ENCODE results near the gene PCBP4. TPM values are rescaled to one million over a fixed set of nuclear protein-coding genes. Genes with fewer than 3 reads are reported as not detected.

The PCBP4 gene
- total RNA-seq, 1 donor from 2014 or later: 16.7 TPM

DNA sequence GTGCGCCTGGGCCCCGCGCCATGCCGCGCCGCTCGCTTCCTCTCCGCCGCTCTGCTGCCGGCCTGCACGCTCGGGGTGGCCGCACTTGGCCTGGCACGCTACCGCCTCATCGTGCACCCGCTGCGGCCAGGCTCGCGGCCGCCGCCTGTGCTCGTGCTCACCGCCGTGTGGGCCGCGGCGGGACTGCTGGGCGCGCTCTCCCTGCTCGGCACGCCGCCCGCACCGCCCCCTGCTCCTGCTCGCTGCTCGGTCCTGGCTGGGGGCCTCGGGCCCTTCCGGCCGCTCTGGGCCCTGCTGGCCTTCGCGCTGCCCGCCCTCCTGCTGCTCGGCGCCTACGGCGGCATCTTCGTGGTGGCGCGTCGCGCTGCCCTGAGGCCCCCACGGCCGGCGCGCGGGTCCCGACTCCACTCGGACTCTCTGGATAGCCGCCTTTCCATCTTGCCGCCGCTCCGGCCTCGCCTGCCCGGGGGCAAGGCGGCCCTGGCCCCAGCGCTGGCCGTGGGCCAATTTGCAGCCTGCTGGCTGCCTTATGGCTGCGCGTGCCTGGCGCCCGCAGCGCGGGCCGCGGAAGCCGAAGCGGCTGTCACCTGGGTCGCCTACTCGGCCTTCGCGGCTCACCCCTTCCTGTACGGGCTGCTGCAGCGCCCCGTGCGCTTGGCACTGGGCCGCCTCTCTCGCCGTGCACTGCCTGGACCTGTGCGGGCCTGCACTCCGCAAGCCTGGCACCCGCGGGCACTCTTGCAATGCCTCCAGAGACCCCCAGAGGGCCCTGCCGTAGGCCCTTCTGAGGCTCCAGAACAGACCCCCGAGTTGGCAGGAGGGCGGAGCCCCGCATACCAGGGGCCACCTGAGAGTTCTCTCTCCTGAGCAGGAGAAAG, 11.1 kb downstream of the PCBP4 start:
- DNase-seq (ENCODE audit: low read depth in 2 of 2): peak; percentile 26 to 73

DNA sequence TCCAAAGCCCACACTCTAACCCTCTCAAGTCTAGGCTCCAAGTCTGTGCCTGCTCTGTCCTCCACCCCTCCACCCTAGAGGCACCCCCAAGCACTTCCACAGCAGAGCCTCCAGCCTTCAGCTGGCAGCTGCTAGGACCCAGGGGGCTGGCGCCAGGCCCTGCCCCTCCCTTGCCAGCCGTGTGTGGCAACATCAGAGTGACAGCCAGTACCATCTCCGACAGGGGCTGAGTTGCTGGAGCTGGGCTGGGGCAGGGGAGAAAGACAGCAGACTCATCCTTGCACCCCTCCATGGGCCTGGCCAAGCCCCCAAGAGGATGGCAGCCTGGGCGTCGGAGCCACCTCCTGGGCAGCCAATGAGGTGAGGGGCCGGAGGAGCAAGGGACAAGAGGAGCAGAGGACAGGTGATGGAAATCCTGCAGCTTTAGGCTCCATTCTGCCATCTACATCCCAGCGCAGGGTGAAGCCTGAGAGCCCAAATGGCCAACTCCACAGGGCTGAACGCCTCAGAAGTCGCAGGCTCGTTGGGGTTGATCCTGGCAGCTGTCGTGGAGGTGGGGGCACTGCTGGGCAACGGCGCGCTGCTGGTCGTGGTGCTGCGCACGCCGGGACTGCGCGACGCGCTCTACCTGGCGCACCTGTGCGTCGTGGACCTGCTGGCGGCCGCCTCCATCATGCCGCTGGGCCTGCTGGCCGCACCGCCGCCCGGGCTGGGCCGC, 11.9 kb downstream of the PCBP4 start, which contains the start of gene GPR62:
GPR62 (plus strand) TSS at position 207 of the 718 bp plus-strand sequence; CDS start at position 479, 272 bp downstream.
- no peak for DNase-seq (ENCODE audit: low read depth in 2 of 2)

DNA sequence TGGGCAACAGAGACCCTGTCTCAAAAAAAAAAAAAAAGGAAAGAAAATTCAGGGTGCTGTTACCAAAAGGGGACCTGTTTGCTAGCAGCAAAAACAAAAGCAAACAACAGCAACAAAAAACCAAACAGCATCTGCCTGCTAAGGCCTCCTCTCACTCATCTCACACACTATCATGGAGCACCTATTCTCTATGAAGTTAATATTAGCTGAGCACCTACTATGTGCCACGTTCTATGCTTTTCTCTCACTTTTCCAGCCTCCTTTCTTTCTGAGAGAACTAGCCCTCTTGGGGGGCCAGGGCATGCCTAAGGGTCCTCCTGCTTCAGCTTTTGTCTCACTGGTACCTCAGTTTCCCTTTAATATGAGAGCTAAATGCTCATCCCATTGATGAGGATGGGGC, 12.5 kb downstream of the PCBP4 start:
- DNase-seq (ENCODE audit: low read depth in 2 of 2): no peak

DNA sequence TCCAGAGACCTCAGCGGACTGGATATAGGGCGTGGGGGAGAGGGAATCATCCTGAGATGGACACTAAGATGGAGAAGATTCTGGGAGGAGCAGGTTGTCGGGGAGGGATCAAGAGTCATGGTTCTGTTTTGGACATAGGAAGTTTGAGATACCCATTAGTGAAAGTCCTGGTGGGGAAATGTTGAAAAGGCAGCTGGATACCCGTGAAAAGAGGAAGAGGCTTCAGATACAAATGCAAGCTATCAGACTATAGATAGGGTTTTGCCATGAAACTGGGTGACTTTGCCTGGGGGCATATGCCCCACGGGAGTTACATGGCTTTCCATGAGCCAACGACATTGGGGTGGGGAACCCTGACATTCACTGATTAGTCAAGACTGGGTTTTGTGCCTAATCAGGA, 13.1 kb downstream of the PCBP4 start:
- DNase-seq (ENCODE audit: low read depth in 2 of 2): no peak

DNA sequence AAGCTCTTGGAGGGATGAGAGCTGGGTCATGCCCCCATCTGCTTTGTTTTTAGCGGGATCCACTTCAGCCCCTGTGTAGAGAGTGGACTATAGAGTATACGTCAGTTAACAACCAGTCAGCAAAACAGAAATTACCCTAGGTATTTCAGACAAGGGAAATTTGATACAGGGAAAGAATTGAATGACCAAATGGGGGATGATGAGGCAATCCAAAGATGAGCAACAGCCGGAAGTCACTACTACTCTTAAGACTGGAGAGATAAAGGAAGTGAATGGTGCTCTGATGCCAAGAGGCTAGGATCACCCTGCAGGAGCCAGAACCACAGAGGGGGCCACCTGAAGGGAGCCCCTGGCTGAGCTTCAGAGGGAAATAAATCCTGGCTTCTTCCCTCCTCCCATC, 13.8 kb downstream of the PCBP4 start:
- no peak for DNase-seq (ENCODE audit: low read depth in 2 of 2)

DNA sequence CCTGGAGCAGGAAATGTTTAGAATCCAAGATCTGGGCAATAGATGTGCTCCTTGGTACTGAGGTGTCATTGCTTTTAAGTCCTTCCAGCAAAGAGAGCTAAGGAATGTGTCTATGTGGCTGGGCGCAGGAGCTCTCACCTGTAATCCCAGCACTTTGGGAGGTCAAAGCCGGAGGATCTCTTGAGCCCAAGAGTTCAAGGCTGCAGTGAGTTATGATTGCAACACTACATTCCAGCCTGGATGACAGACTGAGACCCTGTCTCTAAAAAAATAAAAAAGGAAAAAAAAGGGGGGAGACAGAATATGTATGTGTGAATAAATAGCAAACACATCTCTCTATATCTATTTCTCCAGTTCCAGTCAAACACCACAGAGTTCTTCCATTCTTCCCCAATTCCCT, 16.4 kb downstream of the PCBP4 start:
- no peak for DNase-seq (ENCODE audit: low read depth in 2 of 2)

DNA sequence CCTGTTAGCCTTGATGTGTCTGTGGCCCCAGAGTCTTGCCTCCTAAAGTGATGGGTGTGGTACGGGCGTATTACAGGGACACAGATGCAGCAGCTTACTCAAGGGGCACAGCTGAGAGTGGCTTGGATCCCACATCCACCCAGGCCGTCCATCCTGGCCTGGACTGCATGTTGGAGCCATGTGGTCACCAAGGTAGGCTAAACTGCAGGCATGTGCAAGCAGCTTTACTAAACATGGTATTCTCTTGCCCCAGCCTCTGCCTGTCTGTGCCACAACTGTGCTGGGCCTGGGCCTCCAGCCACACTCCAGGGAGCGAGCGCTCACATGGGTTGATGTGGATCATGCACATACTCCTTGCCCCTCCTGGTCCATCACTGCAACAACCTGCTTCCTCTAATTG, 18.1 kb downstream of the PCBP4 start:
- no peak for DNase-seq (ENCODE audit: low read depth in 2 of 2)

DNA sequence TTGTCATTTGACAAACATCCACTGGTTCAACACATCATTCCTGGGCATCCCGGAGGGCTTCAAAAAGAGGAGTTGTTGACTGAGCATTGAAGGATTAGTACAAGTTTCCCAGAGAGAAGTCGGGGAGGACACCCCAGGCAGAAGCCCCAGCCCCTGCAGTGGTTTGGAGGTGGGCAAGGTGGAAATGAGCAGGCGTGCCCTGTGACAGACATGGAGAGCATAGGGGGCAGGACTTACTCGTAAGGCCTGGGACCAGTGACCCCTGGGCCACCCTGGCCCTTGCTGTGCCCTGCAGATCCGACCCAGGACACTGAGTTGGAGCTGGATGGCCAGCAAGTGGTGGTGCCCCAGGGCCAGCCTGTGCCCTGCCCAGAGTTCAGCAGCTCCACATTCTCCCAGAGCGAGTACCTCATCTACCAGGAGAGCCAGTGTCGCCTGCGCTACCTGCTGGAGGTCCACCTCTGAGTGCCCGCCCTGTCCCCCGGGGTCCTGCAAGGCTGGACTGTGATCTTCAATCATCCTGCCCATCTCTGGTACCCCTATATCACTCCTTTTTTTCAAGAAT, 19.2 kb downstream of the PCBP4 start:
- no peak for DNase-seq (ENCODE audit: low read depth in 2 of 2)

DNA sequence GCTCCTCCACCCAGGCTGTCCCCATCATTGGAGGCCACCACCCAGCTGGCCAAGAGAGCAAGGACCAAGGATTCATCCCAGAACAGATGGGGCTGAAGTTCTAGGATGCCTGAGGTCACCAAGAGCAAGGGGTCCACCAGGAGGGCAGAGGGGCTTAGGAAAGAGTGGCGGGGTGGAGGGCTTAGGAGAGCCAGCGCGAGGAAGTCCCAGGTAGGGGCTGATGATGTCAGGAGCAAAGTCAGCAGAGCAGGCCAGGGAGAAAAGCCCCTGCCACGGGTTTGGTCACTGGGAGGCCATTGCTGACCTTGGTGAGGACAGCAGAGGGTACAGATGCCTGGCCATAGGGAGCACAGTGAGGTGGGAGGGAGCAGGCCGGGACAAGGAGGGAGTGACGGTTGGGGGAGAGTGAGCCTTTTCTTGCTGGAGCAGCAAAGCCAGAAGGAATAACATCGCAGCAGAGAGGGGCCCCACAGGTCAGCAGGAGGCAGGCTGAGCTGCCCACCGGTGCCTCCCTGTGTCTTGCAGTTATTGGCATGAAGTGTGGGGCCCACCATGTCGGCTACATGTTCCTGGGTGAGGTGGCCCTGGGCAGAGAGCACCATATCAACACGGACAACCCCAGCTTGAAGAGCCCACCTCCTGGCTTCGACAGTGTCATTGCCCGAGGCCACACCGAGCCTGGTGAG, 19.9 kb downstream of the PCBP4 start:
- no peak for DNase-seq (ENCODE audit: low read depth in 2 of 2)

DNA sequence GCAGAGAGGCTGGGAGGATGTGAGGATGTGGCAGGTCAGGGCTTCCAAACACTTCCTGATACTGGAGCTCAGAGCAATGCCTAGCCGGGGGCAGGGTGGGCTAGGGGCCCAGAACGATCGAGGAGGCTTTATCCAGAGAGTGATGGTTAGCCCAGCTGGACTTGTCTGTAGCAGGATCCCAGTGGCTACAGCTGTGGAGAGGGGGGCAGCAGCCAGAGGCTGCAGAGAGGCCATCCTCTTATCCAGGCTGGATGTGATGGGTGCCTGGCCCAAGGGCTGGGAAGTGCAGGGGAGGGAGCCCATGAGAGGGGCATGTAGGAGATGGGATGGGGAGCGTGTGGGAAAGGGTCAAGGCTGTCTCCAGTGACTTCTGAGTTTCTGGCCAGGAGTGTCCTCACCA, 20.5 kb downstream of the PCBP4 start:
- DNase-seq (ENCODE audit: low read depth in 2 of 2): no peak

DNA sequence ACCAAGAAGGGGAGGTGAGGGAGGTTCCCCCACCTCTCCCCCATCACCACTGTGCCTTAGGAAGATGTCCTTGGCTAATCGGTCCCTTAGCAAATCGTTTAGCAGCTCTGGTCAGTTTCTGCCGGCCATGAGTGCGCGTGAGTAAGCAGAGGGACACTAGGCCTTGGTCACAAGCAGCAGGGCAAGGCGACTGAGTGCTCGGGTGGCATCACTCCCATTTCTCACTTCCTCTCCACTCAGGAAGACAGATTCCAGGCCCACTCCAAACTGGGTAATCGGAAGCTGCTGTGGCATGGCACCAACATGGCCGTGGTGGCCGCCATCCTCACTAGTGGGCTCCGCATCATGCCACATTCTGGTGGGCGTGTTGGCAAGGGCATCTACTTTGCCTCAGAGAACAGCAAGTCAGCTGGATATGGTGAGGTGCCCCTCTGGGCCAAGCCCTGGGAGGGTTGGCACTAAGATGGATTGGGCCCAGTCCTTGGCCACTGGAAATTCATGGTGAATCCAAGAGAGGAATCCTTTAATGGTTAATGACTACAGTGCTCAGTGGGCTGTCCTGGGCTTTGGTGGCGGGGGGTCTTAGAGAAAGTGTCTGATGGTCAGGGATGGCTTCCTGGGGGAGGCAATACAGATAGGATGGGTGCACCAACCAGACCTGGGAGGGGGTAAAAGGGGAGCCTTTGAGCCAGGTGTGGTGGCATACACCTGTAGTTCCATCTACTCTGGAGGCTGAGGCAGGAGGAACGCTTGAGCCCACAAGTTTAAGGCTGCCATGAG, 21.1 kb downstream of the PCBP4 start:
- DNase-seq (ENCODE audit: low read depth in 2 of 2): no peak

DNA sequence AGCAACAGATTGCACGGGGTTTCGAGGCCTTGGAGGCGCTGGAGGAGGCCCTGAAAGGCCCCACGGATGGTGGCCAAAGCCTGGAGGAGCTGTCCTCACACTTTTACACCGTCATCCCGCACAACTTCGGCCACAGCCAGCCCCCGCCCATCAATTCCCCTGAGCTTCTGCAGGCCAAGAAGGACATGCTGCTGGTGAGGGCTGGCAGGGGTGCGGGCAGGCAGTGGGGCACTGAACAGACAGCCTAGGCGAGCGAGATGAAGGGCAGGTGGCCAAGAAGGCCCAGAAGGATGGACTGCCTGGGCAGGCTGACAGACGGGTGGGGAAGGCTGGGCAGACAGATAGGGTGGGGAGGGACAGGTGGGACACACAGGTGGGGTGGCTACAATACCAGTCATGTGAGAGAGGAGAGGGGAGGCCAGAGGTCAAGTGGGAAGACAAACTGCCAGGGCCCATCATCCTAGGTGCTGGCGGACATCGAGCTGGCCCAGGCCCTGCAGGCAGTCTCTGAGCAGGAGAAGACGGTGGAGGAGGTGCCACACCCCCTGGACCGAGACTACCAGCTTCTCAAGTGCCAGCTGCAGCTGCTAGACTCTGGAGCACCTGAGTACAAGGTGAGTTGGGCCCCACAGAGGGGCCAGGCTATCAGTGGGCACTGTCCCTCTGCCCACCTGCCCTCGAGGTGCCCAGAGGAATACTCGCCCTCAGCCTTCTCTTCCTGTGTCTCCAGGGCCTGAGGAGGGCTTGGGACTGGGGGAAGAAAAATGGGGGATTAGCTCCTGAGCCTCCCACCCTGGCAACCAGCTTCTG, 22.0 kb downstream of the PCBP4 start:
- DNase-seq (ENCODE audit: low read depth in 2 of 2): no peak

DNA sequence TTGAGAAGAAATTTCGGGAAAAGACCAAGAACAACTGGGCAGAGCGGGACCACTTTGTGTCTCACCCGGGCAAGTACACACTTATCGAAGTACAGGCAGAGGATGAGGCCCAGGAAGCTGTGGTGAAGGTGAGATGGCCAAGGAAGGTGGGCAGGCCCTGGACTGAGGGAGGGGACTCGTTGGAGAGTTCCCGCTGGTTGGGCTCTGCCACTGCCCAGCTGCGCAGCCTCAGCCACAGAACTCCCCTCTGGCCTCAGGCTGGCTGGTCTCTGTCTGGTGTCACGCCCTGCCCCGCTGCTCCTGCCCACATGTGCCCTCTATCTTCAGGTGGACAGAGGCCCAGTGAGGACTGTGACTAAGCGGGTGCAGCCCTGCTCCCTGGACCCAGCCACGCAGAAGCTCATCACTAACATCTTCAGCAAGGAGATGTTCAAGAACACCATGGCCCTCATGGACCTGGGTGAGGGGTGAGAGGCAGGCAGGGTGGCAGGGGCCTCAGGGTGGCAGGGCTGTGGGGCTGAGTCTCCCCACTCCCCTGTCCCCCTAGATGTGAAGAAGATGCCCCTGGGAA, 22.7 kb downstream of the PCBP4 start:
- DNase-seq (ENCODE audit: low read depth in 2 of 2): no peak

DNA sequence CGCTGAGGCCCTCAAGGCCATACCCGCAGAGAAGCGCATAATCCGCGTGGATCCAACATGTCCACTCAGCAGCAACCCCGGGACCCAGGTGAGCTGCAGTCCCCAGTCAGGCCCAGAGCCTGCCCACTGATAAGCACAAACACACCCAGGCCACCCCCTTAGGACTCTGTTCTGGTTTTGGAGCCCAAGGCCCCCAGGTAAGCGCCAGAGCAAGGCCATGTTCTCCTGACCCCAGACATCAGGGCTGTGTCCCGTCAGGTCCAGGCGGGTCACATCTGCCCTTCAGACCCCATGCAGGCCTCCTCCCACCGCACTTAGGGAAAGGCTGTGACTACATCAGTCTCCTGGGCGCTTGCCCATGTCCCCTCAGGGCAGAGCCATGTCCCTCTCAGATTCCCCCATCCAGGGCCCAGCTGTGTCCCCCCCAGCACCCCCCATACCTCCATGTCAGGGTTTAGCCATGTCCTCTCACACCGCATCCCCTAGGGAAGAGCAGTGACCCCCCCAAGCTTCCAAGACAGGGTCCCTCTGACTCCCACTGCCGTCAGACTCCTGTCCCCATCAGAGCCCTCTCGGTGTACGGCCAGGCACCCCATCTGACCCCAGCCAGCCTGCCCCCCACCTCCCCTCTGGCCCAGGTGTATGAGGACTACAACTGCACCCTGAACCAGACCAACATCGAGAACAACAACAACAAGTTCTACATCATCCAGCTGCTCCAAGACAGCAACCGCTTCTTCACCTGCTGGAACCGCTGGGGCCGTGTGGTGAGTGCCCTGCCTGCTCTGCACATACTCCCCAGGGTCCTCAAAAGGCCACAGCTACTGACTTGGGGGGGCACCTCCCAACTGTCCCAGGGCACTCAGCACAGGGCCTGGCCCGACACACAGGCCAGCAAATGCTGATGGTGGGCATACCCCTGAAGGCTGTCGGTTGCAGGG, 23.5 kb downstream of the PCBP4 start:
- no peak for DNase-seq (ENCODE audit: low read depth in 2 of 2)

DNA sequence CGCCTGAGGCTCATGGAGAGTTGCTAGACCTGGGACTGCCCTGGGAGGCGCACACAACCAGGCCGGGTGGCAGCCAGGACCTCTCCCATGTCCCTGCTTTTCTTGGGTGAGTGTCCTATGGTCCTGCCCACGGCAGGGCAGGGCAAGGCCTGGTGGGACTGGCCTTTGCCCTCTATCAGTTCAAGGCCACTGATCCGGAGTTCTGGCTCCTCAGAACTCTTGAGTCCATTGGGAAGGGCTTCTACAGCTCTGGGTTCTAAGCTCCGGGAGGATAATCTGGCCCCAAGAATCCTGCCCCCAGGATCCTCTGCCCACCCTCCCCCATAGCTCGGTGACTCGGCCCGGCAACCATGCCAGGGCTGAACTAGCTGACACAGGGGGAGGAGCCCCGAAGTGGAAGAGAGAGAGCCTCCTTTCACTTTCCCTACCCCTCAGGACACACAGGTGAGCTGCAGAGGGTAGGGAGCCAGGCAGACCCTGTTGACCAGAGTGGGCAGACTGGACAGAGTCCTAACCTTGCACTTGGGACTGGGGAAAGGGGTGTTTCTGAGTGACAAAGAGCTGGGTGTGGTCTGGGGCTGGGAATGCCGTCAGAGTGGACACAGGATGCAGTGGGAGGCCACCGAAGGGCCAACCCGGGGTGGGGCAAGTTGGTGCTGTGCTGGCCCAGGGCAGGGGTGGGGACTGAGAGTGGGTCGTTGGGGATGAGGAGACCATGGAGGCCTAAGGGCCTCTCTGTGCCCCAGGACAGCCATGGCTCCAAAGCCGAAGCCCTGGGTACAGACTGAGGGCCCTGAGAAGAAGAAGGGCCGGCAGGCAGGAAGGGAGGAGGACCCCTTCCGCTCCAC, 24.4 kb downstream of the PCBP4 start:
- peak in 1 of 2 donors; percentile 23 for DNase-seq (ENCODE audit: low read depth in 2 of 2)

DNA sequence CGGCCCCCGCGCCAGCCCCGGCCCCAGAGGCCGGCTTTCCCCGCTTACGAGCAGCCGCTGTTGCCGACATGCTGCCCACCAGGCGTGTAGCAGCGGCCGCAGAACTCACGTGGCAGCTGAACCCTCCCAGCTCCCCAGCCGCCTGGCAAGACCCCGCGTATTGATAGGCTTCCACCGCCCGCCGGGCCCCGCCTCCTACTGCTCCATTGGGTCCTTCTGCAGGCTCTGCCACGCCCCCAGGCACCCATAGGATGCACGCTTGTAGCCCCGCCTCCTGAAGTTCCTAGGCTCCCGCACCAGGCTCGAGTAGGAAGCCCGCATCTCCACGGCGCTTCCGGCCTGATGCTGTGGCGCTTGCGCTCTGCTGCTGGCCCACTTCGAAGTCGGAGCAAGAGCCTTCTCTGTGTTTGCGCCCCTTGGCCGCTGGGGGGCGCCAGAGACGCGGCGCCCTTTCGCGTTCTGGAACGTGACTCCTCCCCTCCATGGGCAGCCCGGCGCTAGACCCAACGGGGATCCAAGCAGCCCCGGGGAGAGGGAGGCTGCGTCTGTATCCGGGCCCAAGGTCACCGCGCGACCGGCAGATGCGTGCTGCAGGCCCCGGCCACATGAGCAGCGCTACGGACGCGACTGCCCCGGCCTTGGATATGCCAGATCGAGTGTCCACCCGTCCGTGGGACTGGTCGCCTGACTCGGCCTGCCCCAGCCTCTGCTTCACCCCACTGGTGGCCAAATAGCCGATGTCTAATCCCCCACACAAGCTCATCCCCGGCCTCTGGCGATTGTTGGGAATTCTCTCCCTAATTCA, 25.3 kb downstream of the PCBP4 start, which contains the start of the genes PARP3 and RRP9:
PARP3 (plus strand) TSS at position 566 of the 805 bp plus-strand sequence. CDS start 993 bp downstream, outside the sequence.
RRP9 (minus strand) TSS at position 107 of the 805 bp plus-strand sequence; CDS start at position 70, 37 bp downstream.
- DNase-seq (ENCODE audit: low read depth in 2 of 2): peak; percentile 99 to 100

DNA sequence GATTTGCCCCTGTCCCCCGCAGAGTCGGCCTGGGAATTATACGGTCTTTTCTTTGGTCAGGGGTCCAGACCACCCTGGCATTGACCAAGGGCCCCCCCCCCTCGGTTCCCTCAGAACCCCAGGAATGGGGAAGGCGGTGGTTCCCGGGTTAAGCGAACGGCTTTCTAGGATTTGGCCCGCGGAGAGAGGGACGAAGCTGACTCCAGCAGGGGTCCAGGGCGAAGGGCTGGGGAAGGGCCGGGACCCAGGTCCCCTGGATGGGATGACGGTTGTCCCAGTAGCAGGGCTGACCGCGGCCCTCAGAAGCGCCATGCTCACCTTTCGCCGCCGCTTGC, 25.8 kb downstream of the PCBP4 start:
- no peak for DNase-seq (ENCODE audit: low read depth in 2 of 2)

Data from dermis microvascular lymphatic vessel endothelial cell (primary cell).